GM21717 (cell line): ENCODE data around the gene NRROS.
"Not testable (repeated sequence)": the region's sequence is repeated elsewhere in the genome, so short reads cannot be mapped to it uniquely, and the experiment has no call there.

Experiments used
- ATAC-seq: cut with Tn5 transposase; IDR thresholded peaks from one replicate; pipeline ENCODE4 v1.9.1; 2021; ENCODE audit warnings: mild to moderate bottlenecking, moderate library complexity; ENCODE audit not compliant: unreplicated experiment

Gene NRROS

GRCh38 chr3:196624067-196624790 lies 15.3 kb upstream of the NRROS start:
- no peak for ATAC-seq

GRCh38 chr3:196624907-196625306 lies 14.6 kb upstream of the NRROS start:
- ATAC-seq = no peak

GRCh38 chr3:196625331-196625730 lies 14.2 kb upstream of the NRROS start:
- ATAC-seq = no peak

- ATAC-seq = no peak
Measured at GRCh38 chr3:196627918-196628231, 11.6 kb upstream of the NRROS start.

GRCh38 chr3:196629228-196629627 lies 10.3 kb upstream of the NRROS start:
- no peak for ATAC-seq

- no peak for ATAC-seq
Measured at GRCh38 chr3:196631682-196632045, 7.8 kb upstream of the NRROS start.

- ATAC-seq = peak; percentile 56
Measured at GRCh38 chr3:196632046-196632751, 7.3 kb upstream of the NRROS start.

- ATAC-seq = no peak
Measured at GRCh38 chr3:196633555-196634151, 5.8 kb upstream of the NRROS start.

- ATAC-seq = no peak
Measured at GRCh38 chr3:196634224-196634623, 5.3 kb upstream of the NRROS start.

GRCh38 chr3:196634829-196635228 lies 4.7 kb upstream of the NRROS start:
- ATAC-seq = no peak

GRCh38 chr3:196636369-196637349 lies 2.8 kb upstream of the NRROS start:
- no peak for ATAC-seq

GRCh38 chr3:196637941-196638340 lies 1.6 kb upstream of the NRROS start:
- ATAC-seq = not testable (repeated sequence)

- no peak for ATAC-seq
Measured at GRCh38 chr3:196638861-196639482, 522 bp upstream of the NRROS start.

- no peak for ATAC-seq
Measured at GRCh38 chr3:196640297-196641018, 964 bp downstream of the NRROS start.

GRCh38 chr3:196641333-196642054 lies 2.0 kb downstream of the NRROS start:
- no peak for ATAC-seq

GRCh38 chr3:196642434-196642833 lies 2.9 kb downstream of the NRROS start:
- ATAC-seq = no peak

GRCh38 chr3:196643201-196643749 lies 3.8 kb downstream of the NRROS start:
- ATAC-seq = peak; percentile 75

GRCh38 chr3:196643761-196644160 lies 4.3 kb downstream of the NRROS start:
- no peak for ATAC-seq

GRCh38 chr3:196645096-196645495 lies 5.6 kb downstream of the NRROS start:
- no peak for ATAC-seq
